CD4-positive, alpha-beta T cell treated with Interleukin-6 for 4 hours (primary cell): ENCODE data around the gene CST9.
"Not testable (repeated sequence)": the region's sequence is repeated elsewhere in the genome, so short reads cannot be mapped to it uniquely, and the experiment has no call there.

Experiments used
- DNase-seq: peaks from one replicate; pipeline ENCODE4 v3.0.0-alpha.2; 2020; ENCODE audit warnings: mixed read lengths

CST9 gene

DNA sequence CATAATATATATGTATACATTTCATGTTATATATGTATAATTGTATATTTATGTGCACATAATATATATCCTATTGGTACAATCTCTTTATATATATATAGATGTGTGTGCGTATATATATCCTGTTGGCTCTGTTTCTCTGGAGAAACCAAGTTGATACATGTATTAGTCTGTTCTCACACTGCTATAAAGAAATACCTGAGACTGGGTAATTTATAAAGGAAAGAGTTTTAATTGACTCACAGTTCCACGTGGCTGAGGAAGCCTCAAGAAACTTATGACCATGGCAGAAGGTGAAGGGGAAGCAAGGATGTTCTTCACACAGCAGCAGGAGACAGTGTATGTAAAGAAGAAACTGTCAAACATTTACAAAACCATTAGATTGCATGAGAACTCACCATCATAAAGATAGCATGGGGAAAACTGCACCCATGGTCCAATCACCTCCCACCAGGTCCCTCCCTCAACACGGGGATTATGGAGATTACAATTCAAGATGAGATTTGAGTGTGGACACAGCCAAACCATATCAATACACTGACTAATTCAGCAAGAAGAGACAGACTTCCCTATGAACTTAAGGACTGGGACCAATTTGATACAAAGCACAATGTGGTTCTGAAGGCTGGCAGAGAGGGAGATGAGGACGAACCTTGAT is 18.1 kb upstream of the CST9 start:
- no peak for DNase-seq

GRCh38 chr20:23622839-23623343 is 17.2 kb upstream of the CST9 start:
- no peak for DNase-seq

GRCh38 chr20:23622401-23622800 is 16.7 kb upstream of the CST9 start:
- DNase-seq, result not testable (repeated sequence)

- DNase-seq, result not testable (repeated sequence)
These were observed 15.1 kb upstream of the CST9 start for GRCh38 chr20:23620670-23621386.

- no peak for DNase-seq
These were observed 8.4 kb upstream of the CST9 start for GRCh38 chr20:23614163-23614562.

GRCh38 chr20:23613676-23614075 is 8.0 kb upstream of the CST9 start:
- no peak for DNase-seq

DNA sequence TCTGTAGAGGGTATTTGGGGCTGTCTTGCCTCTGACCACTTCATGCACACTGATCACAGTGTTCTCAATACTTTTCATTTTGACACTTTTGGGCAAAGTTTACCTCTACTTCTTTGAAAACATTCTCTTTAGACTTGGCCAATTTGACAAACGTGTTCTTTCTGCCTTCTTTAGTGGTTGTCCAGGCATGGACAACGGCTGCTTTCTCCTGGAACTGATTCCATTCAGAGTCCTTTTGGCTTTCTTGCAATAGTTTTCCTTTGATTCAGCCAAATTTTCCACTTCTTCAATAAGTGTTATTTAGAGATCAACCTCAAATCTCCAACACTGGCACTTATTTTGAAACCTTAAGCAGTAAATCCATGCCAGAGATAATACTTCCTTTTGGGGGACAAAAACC is 6.7 kb upstream of the CST9 start:
- DNase-seq, result no peak

- no peak for DNase-seq
These were observed 3.9 kb upstream of the CST9 start for GRCh38 chr20:23609486-23610109.

- no peak for DNase-seq
These were observed 2.6 kb upstream of the CST9 start for GRCh38 chr20:23608251-23608846.

- no peak for DNase-seq
These were observed 2.0 kb upstream of the CST9 start for GRCh38 chr20:23607497-23608245.

- peak; percentile 51 for DNase-seq
These were observed 934 bp upstream of the CST9 start for GRCh38 chr20:23606652-23607049.

DNA sequence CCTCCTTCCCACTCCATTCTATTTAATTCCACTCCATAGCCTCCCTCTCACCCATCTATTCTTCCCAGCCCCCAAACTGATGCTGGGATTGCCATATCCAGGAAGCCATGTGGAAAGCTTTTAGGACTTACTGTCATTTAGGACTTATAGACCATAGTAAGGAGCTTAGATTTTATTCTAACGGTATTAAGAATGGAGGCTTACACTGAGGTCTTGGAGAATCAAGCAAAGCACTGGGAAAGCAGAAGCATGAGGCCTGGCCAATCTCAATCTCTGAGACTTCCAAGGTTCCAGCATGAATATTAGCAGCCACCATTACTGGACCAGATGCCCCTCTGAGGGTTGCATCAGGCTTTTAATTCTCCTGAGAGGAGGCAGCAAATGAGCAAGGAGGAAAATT is 1.4 kb downstream of the CST9 start:
- no peak for DNase-seq

GRCh38 chr20:23603321-23603720 is 2.4 kb downstream of the CST9 start:
- no peak for DNase-seq

DNA sequence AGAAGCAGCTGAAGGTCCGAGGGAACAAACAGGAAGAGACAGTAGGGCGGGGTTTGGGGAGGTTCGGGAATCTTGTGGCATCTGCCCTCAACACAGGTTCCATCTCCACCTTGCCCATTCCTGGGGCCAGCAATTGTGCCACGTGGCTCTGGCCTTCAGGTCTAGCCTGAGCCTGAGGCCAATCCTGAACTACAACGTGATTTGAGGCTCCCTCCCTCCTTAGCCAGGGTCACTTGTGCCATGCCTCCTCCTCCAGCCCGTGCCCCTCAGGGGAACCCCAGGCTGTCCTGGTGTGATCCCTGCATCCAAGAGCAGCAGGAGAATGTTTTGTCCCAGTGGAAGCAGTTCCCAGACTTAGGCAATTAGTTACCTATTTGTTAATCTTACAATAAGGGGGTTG is 3.0 kb downstream of the CST9 start:
- no peak for DNase-seq

GRCh38 chr20:23602241-23602640 is 3.5 kb downstream of the CST9 start:
- DNase-seq, result no peak

DNA sequence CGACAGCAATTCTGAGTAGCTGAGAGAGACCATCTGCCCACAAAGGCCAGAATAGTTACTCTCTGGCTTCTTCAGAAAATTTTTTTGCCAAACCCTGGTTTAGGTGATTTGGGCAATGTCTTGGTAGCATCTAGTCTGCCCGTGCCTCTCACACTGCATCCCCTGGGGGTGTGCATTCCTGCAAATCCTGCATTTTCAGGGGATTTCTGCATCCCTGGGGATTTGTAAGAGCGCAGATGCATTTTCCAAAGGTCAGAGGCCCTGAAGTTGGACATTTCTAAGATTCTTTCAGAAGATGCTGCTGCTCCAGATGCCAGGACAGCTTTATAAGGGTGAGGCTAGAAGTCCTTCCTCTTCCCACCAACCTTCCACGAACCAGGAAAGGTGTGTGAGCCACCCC is 4.0 kb downstream of the CST9 start:
- no peak for DNase-seq

DNA sequence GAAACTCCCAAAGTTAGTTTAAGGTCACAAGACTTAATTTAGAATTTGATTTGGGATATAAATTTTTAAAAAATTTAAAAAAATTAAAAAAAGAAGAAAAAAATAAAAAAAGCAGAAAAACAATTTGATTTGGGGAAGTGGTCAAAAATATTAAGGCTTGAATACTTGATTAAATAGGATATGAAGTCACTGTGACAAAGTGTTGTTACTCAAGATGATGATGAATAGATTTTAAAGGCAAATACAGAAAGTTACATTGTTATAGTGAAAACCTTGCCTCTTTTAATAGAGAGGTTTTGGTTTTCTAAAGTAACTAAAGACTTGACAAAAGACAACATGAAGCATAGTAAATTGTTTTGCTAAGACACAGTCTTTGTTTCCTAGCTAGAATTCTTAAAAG is 7.2 kb downstream of the CST9 start:
- no peak for DNase-seq

DNA sequence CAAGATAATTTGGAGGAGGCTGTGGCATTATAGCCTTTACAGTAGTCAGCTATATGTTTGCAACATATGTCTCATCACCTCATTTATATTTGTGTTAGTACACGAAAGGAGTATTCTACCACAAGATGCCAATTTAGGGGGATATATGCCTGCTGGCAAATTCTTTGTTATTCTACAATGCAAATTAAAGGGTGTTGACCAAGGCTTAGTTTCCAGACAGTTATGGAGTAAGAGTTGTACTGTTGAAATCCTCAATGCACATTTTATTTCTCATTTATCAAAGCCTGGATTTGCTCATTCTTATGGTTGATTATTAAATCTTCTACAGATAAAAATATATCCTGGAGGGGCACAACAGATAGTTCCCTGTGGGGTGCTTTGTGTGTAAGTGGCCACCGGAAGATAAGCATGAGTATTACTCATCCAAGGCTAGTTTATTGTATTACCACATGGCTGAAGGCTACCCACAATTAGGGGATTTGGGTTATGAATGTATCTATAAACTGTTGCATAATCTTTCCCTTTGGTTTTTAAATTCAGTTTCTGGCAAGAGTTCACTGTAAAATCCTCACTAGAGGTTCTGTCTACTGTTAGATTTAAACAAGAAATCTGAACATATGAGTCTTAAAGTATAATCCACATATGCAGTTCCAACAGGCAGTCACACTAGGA is 9.0 kb downstream of the CST9 start:
- DNase-seq, result no peak

DNA sequence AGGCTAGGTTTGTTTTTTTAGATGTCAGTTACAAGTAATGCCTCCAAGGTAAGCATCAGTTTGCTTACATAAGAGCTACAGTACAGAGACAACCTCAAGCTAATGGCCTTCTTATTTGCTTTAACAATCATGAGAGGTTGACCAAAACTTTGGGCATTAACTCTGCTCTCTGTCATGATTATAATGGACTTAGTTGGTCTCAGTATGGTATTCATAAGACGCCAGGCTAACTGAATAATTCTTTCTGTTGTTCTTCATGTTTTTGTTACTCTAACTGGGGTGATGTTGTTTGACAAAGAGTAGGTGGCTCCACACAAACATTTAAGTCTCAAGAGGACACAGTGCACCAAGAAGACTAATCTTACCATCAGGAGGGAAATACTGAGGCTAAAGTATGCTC is 9.8 kb downstream of the CST9 start:
- no peak for DNase-seq

GRCh38 chr20:23588434-23589403 is 17.0 kb downstream of the CST9 start:
- DNase-seq, result no peak

GRCh38 chr20:23587631-23588030 is 18.1 kb downstream of the CST9 start:
- DNase-seq, result no peak
